Mucosa of stomach (tissue), 1 donor: ENCODE measurements around the gene YWHAB.

Experiments used
- H3K27me3 ChIP-seq: one replicate; pipeline ENCODE4 v1.7.0; 2013; ENCODE audit warnings: mild to moderate bottlenecking, low read length; ENCODE audit not compliant: control insufficient read depth, insufficient read depth
- H3K36me3 ChIP-seq: one replicate; pipeline ENCODE4 v1.7.0; 2013; ENCODE audit warnings: low read length; ENCODE audit not compliant: control insufficient read depth, insufficient read depth
- H3K4me1 ChIP-seq: one replicate; pipeline ENCODE4 v1.7.0; 2013; ENCODE audit warnings: mild to moderate bottlenecking, low read length; ENCODE audit not compliant: control insufficient read depth, insufficient read depth
- H3K4me3 ChIP-seq: one replicate; pipeline ENCODE4 v1.7.0; 2013; ENCODE audit warnings: low read length
- H3K9ac ChIP-seq: one replicate; pipeline ENCODE4 v1.7.0; 2013; ENCODE audit warnings: mild to moderate bottlenecking, low read length, moderate library complexity
- H3K9me3 ChIP-seq: one replicate; pipeline ENCODE4 v1.7.0; 2013; ENCODE audit warnings: mild to moderate bottlenecking, low read length, moderate library complexity; ENCODE audit not compliant: control insufficient read depth
- donor health status: Pancreatic carcinoma.

Gene YWHAB

DNA sequence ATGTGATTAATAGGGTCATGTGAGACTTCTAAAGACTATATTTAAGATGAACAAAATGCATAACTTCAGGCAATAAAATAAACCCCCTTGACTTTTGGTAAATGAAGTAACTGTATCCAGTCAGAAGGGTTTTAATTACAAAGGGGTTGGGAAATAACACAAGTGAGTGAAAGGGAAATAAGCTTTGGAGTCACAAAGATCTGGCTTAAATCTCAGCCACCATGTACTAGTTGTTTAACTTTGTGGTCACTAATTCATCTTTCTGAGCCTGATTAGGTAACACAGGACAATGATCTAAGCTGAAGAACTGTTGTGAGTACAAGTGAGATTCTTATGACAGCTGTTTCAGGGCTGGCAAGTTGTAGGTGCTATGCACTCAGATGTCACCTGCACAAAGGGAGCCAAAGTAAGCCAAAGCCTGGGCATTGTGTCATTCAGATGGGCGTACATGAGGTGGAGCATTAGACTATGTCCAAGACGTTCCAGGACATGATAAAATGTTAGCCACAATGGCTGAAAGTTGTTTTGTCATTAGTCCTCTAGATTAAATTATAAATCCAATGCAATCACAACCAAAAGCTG, 60.9 kb downstream of the YWHAB start:
- Histone ChIP-seq H3K4me3 (no peak overlapping the region), H3K36me3 (peaks cover 7% of the 10 kb centered on the region), H3K9me3 (no peaks in the 10 kb centered on the region), H3K27me3 (no peaks in the 10 kb centered on the region), H3K9ac (no peak overlapping the region), H3K4me1 (no peaks in the 10 kb centered on the region)

DNA sequence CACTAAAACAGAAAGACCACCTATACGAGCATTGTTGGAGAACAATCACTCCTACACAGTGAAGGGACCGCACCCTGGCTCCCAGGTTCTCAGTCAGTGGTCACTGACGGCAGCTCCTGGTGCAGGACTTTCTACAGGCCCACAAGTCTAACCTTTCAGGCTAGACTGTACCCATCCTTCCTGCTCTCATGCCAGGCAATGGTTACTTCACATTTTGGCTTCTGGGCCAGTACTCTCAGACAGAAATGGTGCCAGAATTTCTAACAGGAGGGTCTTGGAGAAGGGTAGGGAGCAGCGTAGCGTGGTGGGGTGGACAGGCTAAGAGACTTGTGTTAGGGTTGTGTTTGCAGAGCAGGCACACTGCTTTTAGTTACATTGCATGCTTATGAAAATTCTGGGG, 62.6 kb downstream of the YWHAB start:
- Histone ChIP-seq H3K36me3 (peaks cover 6% of the 10 kb centered on the region), H3K4me3 (no peak overlapping the region), H3K9me3 (no peaks in the 10 kb centered on the region), H3K9ac (no peak overlapping the region), H3K27me3 (no peaks in the 10 kb centered on the region), H3K4me1 (no peaks in the 10 kb centered on the region)

DNA sequence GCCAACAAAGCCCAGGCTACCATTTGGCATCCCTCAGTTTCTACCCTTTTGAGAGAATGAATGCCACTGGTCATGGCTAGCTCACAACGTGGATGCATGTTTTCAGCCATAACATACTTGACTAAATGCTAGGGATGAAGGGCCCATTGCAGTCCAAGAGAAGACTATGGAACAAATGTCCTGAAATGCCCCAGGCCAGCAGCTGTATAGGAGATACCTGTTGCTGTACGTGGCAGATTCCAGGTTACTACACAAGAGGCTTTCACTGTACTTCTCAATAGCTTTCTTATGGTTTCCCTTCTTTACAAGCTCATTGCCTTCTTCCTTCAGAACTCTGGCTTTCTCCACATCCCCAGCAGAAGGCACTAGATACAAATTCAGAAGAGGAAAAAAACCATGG, 63.0 kb downstream of the YWHAB start:
- Histone ChIP-seq H3K36me3 (peaks cover 2% of the 10 kb centered on the region), H3K4me3 (no peak overlapping the region), H3K27me3 (no peaks in the 10 kb centered on the region), H3K9ac (no peak overlapping the region), H3K4me1 (no peaks in the 10 kb centered on the region), H3K9me3 (no peaks in the 10 kb centered on the region)

DNA sequence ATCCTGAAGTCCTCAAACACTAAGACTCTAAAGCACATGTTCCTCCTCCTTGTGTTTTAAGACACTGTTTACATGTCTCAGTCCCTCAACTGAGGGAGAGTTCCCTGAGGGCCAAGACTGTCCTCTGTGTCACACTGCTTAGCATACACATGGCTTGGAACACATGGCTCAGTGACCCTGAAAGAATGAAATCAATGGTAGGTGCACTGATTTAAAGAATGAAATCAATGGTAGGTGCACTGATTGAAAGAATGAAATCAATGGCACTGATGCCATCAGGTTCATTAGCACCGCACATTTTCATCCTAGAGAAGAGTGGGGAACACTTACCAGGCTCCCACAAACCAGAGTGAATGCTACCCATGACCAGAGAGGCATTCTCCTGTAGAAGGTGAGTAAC, 64.9 kb downstream of the YWHAB start:
- Histone ChIP-seq H3K4me3 (no peak overlapping the region), H3K27me3 (no peaks in the 10 kb centered on the region), H3K4me1 (no peaks in the 10 kb centered on the region), H3K36me3 (no peaks in the 10 kb centered on the region), H3K9ac (no peak overlapping the region), H3K9me3 (no peaks in the 10 kb centered on the region)

DNA sequence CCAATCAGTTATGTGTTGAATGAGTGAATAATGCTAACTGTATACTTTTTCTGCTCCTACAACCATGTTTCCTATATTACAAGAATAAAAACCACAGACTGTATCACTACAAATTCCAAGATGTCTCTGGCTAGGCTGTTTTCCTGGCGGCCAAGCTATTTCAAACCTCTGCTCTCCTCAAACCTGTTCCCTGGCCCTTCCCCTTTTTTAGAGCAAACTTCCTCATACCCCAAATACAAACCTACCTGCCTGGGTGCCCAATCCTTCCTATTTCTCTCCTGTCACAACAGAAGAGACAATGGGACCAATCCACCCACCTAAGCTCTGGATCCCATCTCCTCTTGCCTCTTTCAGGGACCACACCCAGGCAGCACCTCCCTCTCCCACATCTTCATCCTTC, 67.2 kb downstream of the YWHAB start:
- H3K4me3 ChIP-seq = no peak overlapping the region
- no peak overlapping the region for H3K9ac ChIP-seq
- no peaks in the 10 kb centered on the region for H3K36me3 ChIP-seq
- no peaks in the 10 kb centered on the region for H3K27me3 ChIP-seq
- no peaks in the 10 kb centered on the region for H3K4me1 ChIP-seq
- H3K9me3 ChIP-seq = no peaks in the 10 kb centered on the region

DNA sequence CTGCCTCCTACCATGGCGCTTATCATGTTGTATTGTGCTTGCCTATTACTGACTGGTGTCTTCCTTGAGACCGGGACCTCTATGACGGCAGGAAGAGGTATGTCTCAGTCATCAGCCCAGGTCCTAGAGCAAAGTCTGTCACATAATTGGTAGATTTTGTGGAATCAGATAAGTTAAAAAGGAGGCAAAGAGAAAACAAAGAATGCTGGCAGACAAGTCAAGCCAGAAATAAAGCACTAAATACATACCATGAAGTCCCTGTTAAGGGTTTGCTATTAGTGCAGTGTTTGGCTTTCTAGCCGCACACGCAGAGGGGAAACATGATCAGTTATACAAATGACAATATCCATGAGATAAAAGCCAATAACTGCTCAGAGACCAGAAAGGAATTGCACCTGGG, 68.7 kb downstream of the YWHAB start:
- H3K9me3 ChIP-seq = no peaks in the 10 kb centered on the region

DNA sequence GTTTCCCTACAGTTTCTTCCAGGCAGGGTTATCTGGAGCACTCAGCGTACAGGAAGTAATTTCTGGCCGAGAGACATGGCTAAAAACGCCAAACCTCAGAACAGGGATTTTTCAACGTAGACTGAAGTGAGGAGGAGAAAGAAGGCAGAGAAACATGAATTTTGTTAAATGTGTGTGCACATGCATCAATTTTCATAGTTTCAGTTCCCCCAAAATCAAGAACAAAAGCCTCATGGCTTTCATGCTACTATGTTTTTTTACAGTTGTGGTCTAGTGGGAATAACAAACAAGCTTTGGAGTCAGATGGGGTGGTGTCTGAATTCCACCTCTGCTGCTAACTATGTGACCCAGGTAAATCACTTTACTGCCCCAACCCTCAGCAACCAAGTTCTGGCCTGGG, 69.8 kb downstream of the YWHAB start:
- no peaks in the 10 kb centered on the region for H3K9me3 ChIP-seq
- H3K27me3 ChIP-seq = no peaks in the 10 kb centered on the region
- H3K9ac ChIP-seq = no peak overlapping the region
- H3K4me3 ChIP-seq = no peak overlapping the region
- no peaks in the 10 kb centered on the region for H3K36me3 ChIP-seq
- no peaks in the 10 kb centered on the region for H3K4me1 ChIP-seq

More for the DNA sequence above, 68.7 kb downstream of the YWHAB start:
- H3K4me1 ChIP-seq = no peaks in the 10 kb centered on the region
- H3K36me3 ChIP-seq = no peaks in the 10 kb centered on the region
- H3K27me3 ChIP-seq = no peaks in the 10 kb centered on the region
- H3K4me3 ChIP-seq = no peak overlapping the region
- H3K9ac ChIP-seq = no peak overlapping the region

DNA sequence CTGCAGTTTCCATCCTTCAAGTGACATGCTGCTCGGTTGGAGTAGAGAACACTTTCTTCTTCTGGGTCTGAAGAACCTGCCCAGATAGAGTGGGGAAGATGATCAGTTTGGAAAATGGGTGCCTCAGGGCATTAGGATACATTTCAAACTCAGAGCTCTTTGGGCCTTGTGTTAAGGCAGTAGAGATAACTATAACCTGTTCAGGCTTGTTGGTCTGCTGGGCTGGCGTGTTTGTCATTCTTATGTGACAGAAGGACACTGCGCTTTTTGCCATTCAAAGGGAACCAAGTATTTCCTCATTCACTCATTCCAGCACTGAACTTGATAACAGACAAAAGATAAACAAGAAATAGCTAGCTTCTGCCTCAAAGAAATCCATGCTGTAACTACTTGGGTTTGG, 70.9 kb downstream of the YWHAB start:
- H3K4me1 ChIP-seq = no peaks in the 10 kb centered on the region
- no peaks in the 10 kb centered on the region for H3K9me3 ChIP-seq
- no peak overlapping the region for H3K9ac ChIP-seq
- no peak overlapping the region for H3K4me3 ChIP-seq
- H3K36me3 ChIP-seq = no peaks in the 10 kb centered on the region
- no peaks in the 10 kb centered on the region for H3K27me3 ChIP-seq
